ENCODE data around the gene TMEM94.

The TMEM94 gene

GRCh38 chr17:75487351-75488070, 31.1 kb downstream of the TMEM94 start:
- CTCF ChIA-PET, result interaction anchor here (0.6 to 1.6 kb wide), 11 partner anchors 9 to 266 kb away, joined by 3 to 5 read pairs (median 3); partner anchors contain the start of genes GRB2 and TMEM94
- TF ChIP-seq CTCF (IDR thresholded peaks at IDR 0.05; ENCODE audit: control extremely low read depth, extremely low read depth, low read depth, missing control alignments), result no peak
- POLR2A ChIA-PET, result no interaction called here
- DNase-seq (ENCODE audit: extremely low spot score), result peak; percentile 73

DNA sequence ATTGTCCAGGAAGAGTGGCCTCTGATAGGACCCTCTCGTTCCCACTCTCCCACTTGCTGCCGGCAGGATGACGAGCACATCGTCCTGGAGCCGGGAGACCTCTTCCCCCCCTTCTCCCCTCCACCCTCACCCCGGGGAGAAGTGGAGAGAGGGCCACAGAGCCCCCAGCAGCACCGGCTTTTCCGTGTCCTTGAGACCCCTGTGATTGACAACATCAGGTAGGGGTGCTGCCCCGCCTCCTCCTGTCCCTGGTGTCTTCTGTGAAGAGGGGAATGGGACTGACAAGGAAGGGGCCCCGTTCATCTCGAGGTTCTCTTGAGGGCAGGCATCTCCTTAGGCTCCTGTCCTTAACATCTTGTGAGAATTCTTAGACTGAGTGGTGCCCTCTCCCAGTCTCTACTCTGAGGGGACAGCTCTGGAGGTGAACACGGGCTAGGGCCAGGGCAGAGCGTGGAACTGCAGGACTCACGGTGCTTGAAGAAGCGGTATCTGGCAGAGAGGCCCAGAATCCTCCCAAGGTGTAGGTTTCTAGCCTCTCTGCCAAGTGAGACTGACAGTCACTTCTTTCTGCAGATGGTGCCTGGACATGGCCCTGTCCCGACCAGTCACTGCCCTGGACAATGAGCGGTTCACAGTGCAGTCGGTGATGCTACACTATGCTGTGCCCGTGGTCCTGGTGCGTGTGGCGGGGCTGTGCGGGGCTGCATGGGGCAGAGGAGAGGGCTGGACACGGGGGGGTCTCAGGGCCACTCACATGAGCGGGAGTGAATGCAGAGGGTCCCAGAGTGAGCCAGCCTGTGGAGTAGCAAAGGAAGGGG, 32.5 kb downstream of the TMEM94 start:
- ChIA-PET CTCF (no interaction called here), POLR2A (no interaction called here)
- no peak for DNase-seq (ENCODE audit: extremely low spot score)
- no peak for TF ChIP-seq CTCF (IDR thresholded peaks at IDR 0.05; ENCODE audit: control extremely low read depth, extremely low read depth, low read depth, missing control alignments)

- CTCF ChIA-PET, result interaction anchor here (1.3 kb wide), 1 partner anchor 27 kb away, joined by 3 read pairs; the partner anchor contains the start of gene TSEN54
- TF ChIP-seq CTCF (IDR thresholded peaks at IDR 0.05; ENCODE audit: control extremely low read depth, extremely low read depth, low read depth, missing control alignments), result no peak
- POLR2A ChIA-PET, result no interaction called here
- no peak for DNase-seq (ENCODE audit: extremely low spot score)
Observed at GRCh38 chr17:75489511-75489955, 33.1 kb downstream of the TMEM94 start.

- ChIA-PET POLR2A (no interaction called here), CTCF (interaction anchor here (0.8 to 1.3 kb wide), 2 partner anchors 9 to 26 kb away, joined by 3 read pairs; partner anchors contain the start of gene TSEN54)
- TF ChIP-seq CTCF (IDR thresholded peaks at IDR 0.05; ENCODE audit: control extremely low read depth, extremely low read depth, low read depth, missing control alignments), result no peak
- no peak for DNase-seq (ENCODE audit: extremely low spot score)
Observed at GRCh38 chr17:75490173-75490743, 33.8 kb downstream of the TMEM94 start.

DNA sequence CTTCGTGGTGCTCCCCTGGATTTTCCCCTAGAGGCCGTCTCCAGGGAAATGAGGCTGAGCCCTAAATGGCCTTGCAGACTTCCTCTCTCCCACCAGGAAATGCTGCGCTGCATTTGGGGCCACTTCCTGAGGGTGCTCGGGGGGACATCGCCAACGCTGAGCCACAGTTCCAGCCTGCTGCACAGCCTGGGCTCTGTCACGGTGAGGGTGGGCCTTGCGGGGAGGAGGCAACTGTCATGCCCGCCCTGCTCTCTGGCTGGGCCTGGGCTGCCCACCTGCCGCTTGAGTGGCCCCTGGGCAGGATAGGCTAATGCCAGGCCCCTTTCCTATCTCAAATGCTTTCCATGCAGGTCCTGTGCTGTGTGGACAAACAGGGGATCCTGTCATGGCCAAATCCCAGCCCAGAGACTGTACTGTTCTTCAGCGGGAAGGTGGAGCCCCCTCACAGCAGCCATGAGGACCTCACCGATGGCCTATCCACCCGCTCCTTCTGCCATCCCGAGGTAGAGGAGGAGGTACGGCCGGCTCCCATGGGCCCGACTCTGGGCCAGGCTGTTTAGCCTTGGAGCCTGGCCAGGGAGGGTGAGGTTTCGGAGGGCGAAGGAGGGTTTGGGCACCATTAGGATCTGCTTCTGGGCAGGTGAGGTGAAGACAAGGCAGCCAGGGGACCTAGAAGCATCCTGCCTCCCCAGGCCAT, 34.7 kb downstream of the TMEM94 start:
- ChIA-PET CTCF (interaction anchor here (0.8 to 1.3 kb wide), 2 partner anchors 10 to 25 kb away, joined by 3 read pairs; partner anchors contain the start of gene TSEN54), POLR2A (no interaction called here)
- no peak for TF ChIP-seq CTCF (IDR thresholded peaks at IDR 0.05; ENCODE audit: control extremely low read depth, extremely low read depth, low read depth, missing control alignments)
- no peak for DNase-seq (ENCODE audit: extremely low spot score)

DNA sequence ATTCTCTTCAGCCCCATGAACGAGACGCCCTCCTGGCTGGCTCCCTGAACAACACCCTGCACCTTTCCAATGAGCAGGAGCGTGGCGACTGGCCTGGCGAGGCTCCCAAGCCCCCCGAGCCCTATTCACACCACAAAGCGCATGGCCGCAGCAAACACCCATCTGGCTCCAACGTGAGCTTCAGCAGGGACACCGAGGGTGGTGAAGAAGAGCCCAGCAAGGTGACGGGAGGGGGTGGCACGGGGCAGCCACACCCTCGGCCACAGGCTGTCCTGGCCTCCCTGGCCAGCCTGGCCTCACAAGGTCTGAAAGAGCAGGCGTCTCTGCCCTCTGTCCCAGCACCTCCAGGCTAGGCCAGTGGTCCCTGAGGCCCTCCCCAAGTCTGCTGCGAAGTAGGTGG, 35.2 kb downstream of the TMEM94 start:
- POLR2A ChIA-PET, result no interaction called here
- CTCF ChIA-PET, result interaction anchor here (1.5 kb wide), 1 partner anchor 10 kb away, joined by 4 read pairs; no protein-coding TSS in a partner anchor
- no peak for TF ChIP-seq CTCF (IDR thresholded peaks at IDR 0.05; ENCODE audit: control extremely low read depth, extremely low read depth, low read depth, missing control alignments)
- DNase-seq (ENCODE audit: extremely low spot score), result no peak

Data from GM10248 (cell line).